Measurements from ENCODE around the gene DZANK1. TPM values are rescaled to one million over a fixed set of nuclear protein-coding genes. Genes with fewer than 3 reads are reported as not detected.

DZANK1 gene
- total RNA-seq, 3 donors from 2014 or later (not counting 1 experiment from before 2014, with no cell fraction given), result 2.7 to 5.7 (median 3.7) TPM

DNA sequence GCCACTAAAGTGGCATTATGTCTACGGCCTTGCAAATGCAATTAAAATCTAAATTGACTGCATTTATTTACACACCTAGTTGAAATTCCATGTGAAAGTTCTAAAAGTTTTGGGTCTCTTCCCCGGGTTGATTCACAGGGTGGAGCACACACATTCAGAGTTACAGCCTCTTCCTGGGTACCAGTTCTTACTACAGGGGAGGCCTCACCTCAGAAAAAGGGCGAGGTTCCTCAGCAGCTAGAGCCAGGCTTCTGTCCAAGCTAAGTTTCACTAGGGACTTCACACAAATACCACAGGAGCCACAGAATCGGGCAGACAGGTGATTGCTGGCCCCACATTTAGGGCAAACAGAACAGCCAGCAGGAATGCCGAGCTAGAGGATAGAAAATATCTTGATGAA is 52.7 kb downstream of the DZANK1 start:
- H3K4me3 ChIP-seq (ENCODE audit: low read length), result no peak overlapping the region
- intact Hi-C loops (cut with micrococcal nuclease), result loop anchor here (5.0 to 10.0 kb wide), 2 partner anchors 218 to 771 kb away; no protein-coding TSS in a partner anchor
- Mint-ChIP-seq H3K27ac (no peak overlapping the region), H3K36me3 (no peaks in the 10 kb centered on the region), H3K9me3 (no peaks in the 10 kb centered on the region), H3K27me3 (ENCODE audit: low read depth in 2 of 2) (no peaks in the 10 kb centered on the region), H3K4me3 (no peak overlapping the region), H3K4me1 (peaks cover 5% of the 10 kb centered on the region in 2 donors)
- H3K9me3 ChIP-seq (ENCODE audit: control insufficient read depth, insufficient read depth, low read length), result no peaks in the 10 kb centered on the region
- TF ChIP-seq CTCF (IDR thresholded peaks at IDR 0.05), result no peak
- H3K27ac ChIP-seq (ENCODE audit: low read length), result no peak overlapping the region
- no peaks in the 10 kb centered on the region for H3K4me1 ChIP-seq (ENCODE audit: control insufficient read depth, insufficient read depth, low read length)
- no peaks in the 10 kb centered on the region for H3K36me3 ChIP-seq (ENCODE audit: control insufficient read depth, insufficient read depth, low read length)
- WGBS (ENCODE audit: insufficient coverage), result 43% methylated on average over 4 of the region's 5 CpGs
- no peak for ATAC-seq
- no peaks in the 10 kb centered on the region for H3K27me3 ChIP-seq (ENCODE audit: control insufficient read depth, insufficient read depth, low read length)
- DNase-seq, result no peak

- Mint-ChIP-seq H3K4me3 (no peak overlapping the region), H3K36me3 (no peaks in the 10 kb centered on the region), H3K9me3 (no peaks in the 10 kb centered on the region), H3K27ac (no peak overlapping the region), H3K4me1 (peaks cover 5% of the 10 kb centered on the region in 2 donors), H3K27me3 (ENCODE audit: low read depth in 2 of 2) (no peaks in the 10 kb centered on the region)
- DNase-seq (no peak), ATAC-seq (no peak)
- intact Hi-C loops (cut with micrococcal nuclease), result loop anchor here (5.0 to 10.0 kb wide), 2 partner anchors 220 to 772 kb away; no protein-coding TSS in a partner anchor
- H3K4me3 ChIP-seq (ENCODE audit: low read length), result no peak overlapping the region
- WGBS (ENCODE audit: insufficient coverage), result 66% methylated on average over 3 of the region's 6 CpGs
- no peaks in the 10 kb centered on the region for H3K4me1 ChIP-seq (ENCODE audit: control insufficient read depth, insufficient read depth, low read length)
- no peaks in the 10 kb centered on the region for H3K36me3 ChIP-seq (ENCODE audit: control insufficient read depth, insufficient read depth, low read length)
- H3K27me3 ChIP-seq (ENCODE audit: control insufficient read depth, insufficient read depth, low read length), result no peaks in the 10 kb centered on the region
- no peaks in the 10 kb centered on the region for H3K9me3 ChIP-seq (ENCODE audit: control insufficient read depth, insufficient read depth, low read length)
- no peak for TF ChIP-seq CTCF (IDR thresholded peaks at IDR 0.05)
- H3K27ac ChIP-seq (ENCODE audit: low read length), result no peak overlapping the region
These were observed 54.5 kb downstream of the DZANK1 start for GRCh38 chr20:18412221-18412901.

DNA sequence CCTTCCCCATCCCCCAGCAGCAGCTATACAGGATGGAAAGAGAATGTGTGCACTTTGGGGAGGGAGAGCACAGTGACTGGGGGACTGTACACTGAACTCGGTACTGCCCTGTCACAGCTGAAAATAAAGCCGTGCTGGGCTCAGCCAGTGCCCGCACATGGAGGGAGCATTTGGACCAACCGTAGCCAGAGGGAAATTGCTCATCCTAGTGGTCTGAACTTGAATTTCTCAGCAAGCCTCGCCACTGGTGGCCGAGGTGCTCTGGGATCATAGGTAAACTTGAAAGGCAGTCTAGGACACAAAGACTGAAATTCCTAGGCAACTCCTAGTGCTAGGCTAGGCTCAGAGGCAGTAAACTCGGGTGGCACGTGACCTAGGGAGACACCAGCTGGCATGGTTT is 61.0 kb downstream of the DZANK1 start:
- Mint-ChIP-seq H3K9me3 (no peaks in the 10 kb centered on the region), H3K27ac (no peak overlapping the region), H3K4me1 (peaks cover 0 to 7% of the 10 kb centered on the region in 2 donors), H3K36me3 (no peaks in the 10 kb centered on the region), H3K4me3 (no peak overlapping the region), H3K27me3 (ENCODE audit: low read depth in 2 of 2) (no peaks in the 10 kb centered on the region)
- Histone ChIP-seq H3K4me1 (ENCODE audit: control insufficient read depth, insufficient read depth, low read length) (no peaks in the 10 kb centered on the region), H3K9me3 (ENCODE audit: control insufficient read depth, insufficient read depth, low read length) (no peaks in the 10 kb centered on the region), H3K27me3 (ENCODE audit: control insufficient read depth, insufficient read depth, low read length) (no peaks in the 10 kb centered on the region), H3K36me3 (ENCODE audit: control insufficient read depth, insufficient read depth, low read length) (no peaks in the 10 kb centered on the region), H3K4me3 (ENCODE audit: low read length) (no peak overlapping the region), H3K27ac (ENCODE audit: low read length) (no peak overlapping the region)
- WGBS (ENCODE audit: insufficient coverage), result 88% methylated on average over 8 of the region's 8 CpGs
- intact Hi-C loops (cut with micrococcal nuclease), result no loop called here
- no peak for TF ChIP-seq CTCF (IDR thresholded peaks at IDR 0.05)
- no peak for ATAC-seq
- no peak for DNase-seq

- DNase-seq (no peak), ATAC-seq (no peak)
- H3K9me3 Mint-ChIP-seq, result no peaks in the 10 kb centered on the region
- Histone ChIP-seq H3K27me3 (ENCODE audit: control insufficient read depth, insufficient read depth, low read length) (no peaks in the 10 kb centered on the region), H3K4me3 (ENCODE audit: low read length) (no peak overlapping the region), H3K27ac (ENCODE audit: low read length) (no peak overlapping the region), H3K36me3 (ENCODE audit: control insufficient read depth, insufficient read depth, low read length) (no peaks in the 10 kb centered on the region), H3K9me3 (ENCODE audit: control insufficient read depth, insufficient read depth, low read length) (no peaks in the 10 kb centered on the region), H3K4me1 (ENCODE audit: control insufficient read depth, insufficient read depth, low read length) (no peaks in the 10 kb centered on the region)
- intact Hi-C loops (cut with micrococcal nuclease), result no loop called here
- TF ChIP-seq CTCF (IDR thresholded peaks at IDR 0.05), result no peak
- H3K27ac Mint-ChIP-seq, result no peak overlapping the region
- peaks cover 0 to 7% of the 10 kb centered on the region in 2 donors for H3K4me1 Mint-ChIP-seq
- H3K36me3 Mint-ChIP-seq, result no peaks in the 10 kb centered on the region
- H3K4me3 Mint-ChIP-seq, result no peak overlapping the region
- WGBS (ENCODE audit: insufficient coverage), result 100% methylated on average over 2 of the region's 2 CpGs
- H3K27me3 Mint-ChIP-seq (ENCODE audit: low read depth in 2 of 2), result no peaks in the 10 kb centered on the region
These were observed 62.7 kb downstream of the DZANK1 start for GRCh38 chr20:18404172-18404571.

Data from natural killer cell (primary cell).